ENCODE results near the gene PARD3B. TPM values are rescaled to one million over a fixed set of nuclear protein-coding genes. Genes with fewer than 3 reads are reported as not detected.

The PARD3B gene
- total and polyA plus RNA-seq, 2 experiments from 2014 or later: 3.5 to 4.4 TPM

DNA sequence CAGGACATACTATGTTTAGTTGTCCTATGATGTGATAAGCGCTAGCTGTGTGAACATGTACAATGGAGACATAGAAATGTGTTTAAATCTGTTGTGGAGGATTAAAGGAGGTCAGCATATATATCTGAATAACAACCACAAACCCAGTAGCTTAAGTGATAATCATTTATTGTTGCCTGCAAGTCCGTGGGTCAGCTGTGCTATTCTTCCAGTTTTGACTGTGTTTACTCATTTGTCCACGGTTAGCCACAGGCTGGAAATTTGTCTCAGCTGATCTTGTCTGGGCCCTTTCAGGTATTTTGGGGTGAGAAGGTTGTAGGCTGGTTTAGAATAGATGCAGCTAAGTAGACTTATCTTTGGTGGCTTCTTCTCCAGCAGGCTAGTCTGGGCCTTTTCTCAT is 110.4 kb downstream of the PARD3B start (continued):
- TF ChIP-seq, protein P1, sequence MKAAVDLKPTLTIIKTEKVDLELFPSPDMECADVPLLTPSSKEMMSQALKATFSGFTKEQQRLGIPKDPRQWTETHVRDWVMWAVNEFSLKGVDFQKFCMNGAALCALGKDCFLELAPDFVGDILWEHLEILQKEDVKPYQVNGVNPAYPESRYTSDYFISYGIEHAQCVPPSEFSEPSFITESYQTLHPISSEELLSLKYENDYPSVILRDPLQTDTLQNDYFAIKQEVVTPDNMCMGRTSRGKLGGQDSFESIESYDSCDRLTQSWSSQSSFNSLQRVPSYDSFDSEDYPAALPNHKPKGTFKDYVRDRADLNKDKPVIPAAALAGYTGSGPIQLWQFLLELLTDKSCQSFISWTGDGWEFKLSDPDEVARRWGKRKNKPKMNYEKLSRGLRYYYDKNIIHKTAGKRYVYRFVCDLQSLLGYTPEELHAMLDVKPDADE (IDR thresholded peaks at IDR 0.05): no peak
- TF ChIP-seq EZH2 (IDR thresholded peaks at IDR 0.05; ENCODE audit: low read depth, unreplicated experiment) (no peak), STAT1 (IDR thresholded peaks at IDR 0.05; ENCODE audit: unreplicated experiment) (no peak), JUNB (IDR thresholded peaks at IDR 0.05; ENCODE audit: unreplicated experiment) (no peak)
- TF ChIP-seq, protein P2, sequence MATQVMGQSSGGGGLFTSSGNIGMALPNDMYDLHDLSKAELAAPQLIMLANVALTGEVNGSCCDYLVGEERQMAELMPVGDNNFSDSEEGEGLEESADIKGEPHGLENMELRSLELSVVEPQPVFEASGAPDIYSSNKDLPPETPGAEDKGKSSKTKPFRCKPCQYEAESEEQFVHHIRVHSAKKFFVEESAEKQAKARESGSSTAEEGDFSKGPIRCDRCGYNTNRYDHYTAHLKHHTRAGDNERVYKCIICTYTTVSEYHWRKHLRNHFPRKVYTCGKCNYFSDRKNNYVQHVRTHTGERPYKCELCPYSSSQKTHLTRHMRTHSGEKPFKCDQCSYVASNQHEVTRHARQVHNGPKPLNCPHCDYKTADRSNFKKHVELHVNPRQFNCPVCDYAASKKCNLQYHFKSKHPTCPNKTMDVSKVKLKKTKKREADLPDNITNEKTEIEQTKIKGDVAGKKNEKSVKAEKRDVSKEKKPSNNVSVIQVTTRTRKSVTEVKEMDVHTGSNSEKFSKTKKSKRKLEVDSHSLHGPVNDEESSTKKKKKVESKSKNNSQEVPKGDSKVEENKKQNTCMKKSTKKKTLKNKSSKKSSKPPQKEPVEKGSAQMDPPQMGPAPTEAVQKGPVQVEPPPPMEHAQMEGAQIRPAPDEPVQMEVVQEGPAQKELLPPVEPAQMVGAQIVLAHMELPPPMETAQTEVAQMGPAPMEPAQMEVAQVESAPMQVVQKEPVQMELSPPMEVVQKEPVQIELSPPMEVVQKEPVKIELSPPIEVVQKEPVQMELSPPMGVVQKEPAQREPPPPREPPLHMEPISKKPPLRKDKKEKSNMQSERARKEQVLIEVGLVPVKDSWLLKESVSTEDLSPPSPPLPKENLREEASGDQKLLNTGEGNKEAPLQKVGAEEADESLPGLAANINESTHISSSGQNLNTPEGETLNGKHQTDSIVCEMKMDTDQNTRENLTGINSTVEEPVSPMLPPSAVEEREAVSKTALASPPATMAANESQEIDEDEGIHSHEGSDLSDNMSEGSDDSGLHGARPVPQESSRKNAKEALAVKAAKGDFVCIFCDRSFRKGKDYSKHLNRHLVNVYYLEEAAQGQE (IDR thresholded peaks at IDR 0.05; ENCODE audit: unreplicated experiment): no peak
- TF ChIP-seq, protein P3, sequence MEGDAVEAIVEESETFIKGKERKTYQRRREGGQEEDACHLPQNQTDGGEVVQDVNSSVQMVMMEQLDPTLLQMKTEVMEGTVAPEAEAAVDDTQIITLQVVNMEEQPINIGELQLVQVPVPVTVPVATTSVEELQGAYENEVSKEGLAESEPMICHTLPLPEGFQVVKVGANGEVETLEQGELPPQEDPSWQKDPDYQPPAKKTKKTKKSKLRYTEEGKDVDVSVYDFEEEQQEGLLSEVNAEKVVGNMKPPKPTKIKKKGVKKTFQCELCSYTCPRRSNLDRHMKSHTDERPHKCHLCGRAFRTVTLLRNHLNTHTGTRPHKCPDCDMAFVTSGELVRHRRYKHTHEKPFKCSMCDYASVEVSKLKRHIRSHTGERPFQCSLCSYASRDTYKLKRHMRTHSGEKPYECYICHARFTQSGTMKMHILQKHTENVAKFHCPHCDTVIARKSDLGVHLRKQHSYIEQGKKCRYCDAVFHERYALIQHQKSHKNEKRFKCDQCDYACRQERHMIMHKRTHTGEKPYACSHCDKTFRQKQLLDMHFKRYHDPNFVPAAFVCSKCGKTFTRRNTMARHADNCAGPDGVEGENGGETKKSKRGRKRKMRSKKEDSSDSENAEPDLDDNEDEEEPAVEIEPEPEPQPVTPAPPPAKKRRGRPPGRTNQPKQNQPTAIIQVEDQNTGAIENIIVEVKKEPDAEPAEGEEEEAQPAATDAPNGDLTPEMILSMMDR (conservative IDR thresholded peaks at IDR 0.05; ENCODE audit: low read depth in 2 of 2): no peak

DNA sequence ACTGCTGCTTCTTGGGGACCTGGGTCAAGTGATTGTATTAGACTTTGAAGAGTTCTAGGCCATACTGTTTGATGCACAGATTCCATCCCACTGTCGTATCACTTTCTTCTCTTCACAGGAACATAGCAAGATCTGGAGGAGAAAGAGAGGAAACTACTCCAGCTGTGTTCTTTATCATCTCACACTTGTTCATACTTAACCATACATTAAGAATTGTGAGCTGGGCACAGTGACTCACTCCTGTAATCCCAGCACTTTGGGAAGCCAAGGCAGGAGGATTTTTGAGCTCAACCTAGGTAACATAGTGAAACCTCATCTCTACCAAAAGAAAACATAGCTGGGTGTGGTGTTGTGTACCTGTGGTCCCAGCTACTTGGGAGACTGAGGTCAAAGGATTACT is 111.7 kb downstream of the PARD3B start:
- Mint-ChIP-seq H3K27me3 (ENCODE audit: insufficient read depth, low read depth, poor library complexity) (peaks cover 2% of the 10 kb centered on the region), H3K4me3 (no peak overlapping the region), H3K36me3 (ENCODE audit: low read depth) (peaks cover 9% of the 10 kb centered on the region), H3K9me3 (peaks cover 12% of the 10 kb centered on the region), H3K27ac (no peak overlapping the region), H3K4me1 (peaks cover 7% of the 10 kb centered on the region; the same call in 1 of the 3 replicates)
- ATAC-seq (no peak), DNase-seq (ENCODE audit: low spot score) (no peak)
- H2AFZ ChIP-seq: no peak overlapping the region
- H3K27me3 ChIP-seq (ENCODE audit: insufficient read depth): no peaks in the 10 kb centered on the region
- H3K9me2 ChIP-seq (ENCODE audit: insufficient read depth): peaks cover 11% of the 10 kb centered on the region
- H3K4me2 ChIP-seq: no peak overlapping the region
- H3K36me3 ChIP-seq (ENCODE audit: insufficient read depth): no peaks in the 10 kb centered on the region
- H4K20me1 ChIP-seq (replicated peaks; ENCODE audit: insufficient read depth): no peaks in the 10 kb centered on the region
- no peaks in the 10 kb centered on the region for H3K79me2 ChIP-seq (replicated peaks; ENCODE audit: insufficient read depth)
- H3K27ac ChIP-seq (ENCODE audit: low read depth): no peak overlapping the region
- H3K4me3 ChIP-seq: no peak overlapping the region
- no peaks in the 10 kb centered on the region for H3K4me1 ChIP-seq (ENCODE audit: insufficient read depth)
- no peaks in the 10 kb centered on the region for H3F3A ChIP-seq (replicated peaks; ENCODE audit: low read depth)
- no peak for TF ChIP-seq EZH2phosphoT487 (IDR thresholded peaks at IDR 0.05; ENCODE audit: unreplicated experiment)
- TF ChIP-seq NANOG (IDR thresholded peaks at IDR 0.05; ENCODE audit: borderline replicate concordance): no peak
- TF ChIP-seq, protein P2 (IDR thresholded peaks at IDR 0.05; ENCODE audit: unreplicated experiment): no peak
- TF ChIP-seq, protein P3 (conservative IDR thresholded peaks at IDR 0.05; ENCODE audit: low read depth in 2 of 2): no peak
